Coronary artery (tissue), 2 donors: ENCODE results near the gene LPAR2.

Source experiments
- DNase-seq: peaks from one replicate; pipeline ENCODE4 v3.0.0-alpha.2; 2017; ENCODE audit warnings: low spot score
- H3K27ac ChIP-seq, 2 donors: fragments of 200-600 bp; sonication (generic); one replicate each; pipeline ENCODE4 v1.5.1; 2016 to 2019
- H3K4me3 ChIP-seq: fragments of 200-600 bp; sonication (generic); 2 replicates; pipeline ENCODE4 v1.5.1; 2016; ENCODE audit warnings: mild to moderate bottlenecking, moderate library complexity
- TF ChIP-seq, protein P1 (sequence below): fragments of 200-600 bp; sonication (generic); IDR thresholded peaks from one replicate; pipeline ENCODE4 v1.5.1; 2019; ENCODE audit warnings: antibody characterized with exemption

The LPAR2 gene

GRCh38 chr19:19581391-19581790, 46.6 kb downstream of the LPAR2 start:
- no peak overlapping the region for H3K4me3 ChIP-seq
- H3K27ac ChIP-seq = no peak overlapping the region
- TF ChIP-seq, protein P1, sequence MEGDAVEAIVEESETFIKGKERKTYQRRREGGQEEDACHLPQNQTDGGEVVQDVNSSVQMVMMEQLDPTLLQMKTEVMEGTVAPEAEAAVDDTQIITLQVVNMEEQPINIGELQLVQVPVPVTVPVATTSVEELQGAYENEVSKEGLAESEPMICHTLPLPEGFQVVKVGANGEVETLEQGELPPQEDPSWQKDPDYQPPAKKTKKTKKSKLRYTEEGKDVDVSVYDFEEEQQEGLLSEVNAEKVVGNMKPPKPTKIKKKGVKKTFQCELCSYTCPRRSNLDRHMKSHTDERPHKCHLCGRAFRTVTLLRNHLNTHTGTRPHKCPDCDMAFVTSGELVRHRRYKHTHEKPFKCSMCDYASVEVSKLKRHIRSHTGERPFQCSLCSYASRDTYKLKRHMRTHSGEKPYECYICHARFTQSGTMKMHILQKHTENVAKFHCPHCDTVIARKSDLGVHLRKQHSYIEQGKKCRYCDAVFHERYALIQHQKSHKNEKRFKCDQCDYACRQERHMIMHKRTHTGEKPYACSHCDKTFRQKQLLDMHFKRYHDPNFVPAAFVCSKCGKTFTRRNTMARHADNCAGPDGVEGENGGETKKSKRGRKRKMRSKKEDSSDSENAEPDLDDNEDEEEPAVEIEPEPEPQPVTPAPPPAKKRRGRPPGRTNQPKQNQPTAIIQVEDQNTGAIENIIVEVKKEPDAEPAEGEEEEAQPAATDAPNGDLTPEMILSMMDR = no peak
- DNase-seq = no peak

DNA sequence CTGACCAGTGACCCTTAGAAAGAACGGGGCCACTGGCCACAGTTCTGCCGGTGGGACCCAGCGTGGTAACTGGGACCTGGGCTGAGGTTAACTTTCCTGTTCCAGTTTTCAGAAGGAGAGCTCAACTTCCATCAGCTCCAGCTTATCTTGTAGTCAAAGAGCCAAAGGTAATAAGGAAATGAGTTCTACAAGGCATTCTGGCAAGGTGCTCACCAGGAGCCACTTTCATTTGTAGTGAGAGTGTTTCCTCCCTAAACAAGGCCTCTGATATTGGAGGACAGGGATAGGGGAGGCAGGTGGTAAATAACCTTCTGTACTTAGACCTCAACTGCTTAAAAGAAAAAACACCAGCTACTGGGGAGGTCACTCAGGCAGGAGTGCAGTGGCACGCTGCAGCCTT, 47.6 kb downstream of the LPAR2 start:
- H3K4me3 ChIP-seq = no peak overlapping the region
- TF ChIP-seq, protein P1 = no peak
- no peak for DNase-seq
- no peak overlapping the region for H3K27ac ChIP-seq

GRCh38 chr19:19579533-19580361, 48.3 kb downstream of the LPAR2 start:
- no peak for DNase-seq
- TF ChIP-seq, protein P1 = no peak
- no peak overlapping the region for H3K27ac ChIP-seq
- H3K4me3 ChIP-seq = no peak overlapping the region

- no peak for DNase-seq
- TF ChIP-seq, protein P1 = no peak
- H3K27ac ChIP-seq = no peak overlapping the region
- H3K4me3 ChIP-seq = no peak overlapping the region
Measured at GRCh38 chr19:19578252-19578651, 49.8 kb downstream of the LPAR2 start.

GRCh38 chr19:19575411-19575810, 52.6 kb downstream of the LPAR2 start:
- DNase-seq = no peak
- TF ChIP-seq, protein P1 = no peak

More at GRCh38 chr19:19575411-19575810, 52.6 kb downstream of the LPAR2 start:
- H3K4me3 ChIP-seq = no peak overlapping the region
- H3K27ac ChIP-seq = no peak overlapping the region
